Stimulated activated CD8-positive, alpha-beta memory T cell treated with anti-CD3 and anti-CD28 coated beads, Interleukin-4, amount 100 ng/mL, for 48 hours (primary cell): ENCODE measurements around the gene BCAP29.
"Not testable (repeated sequence)": the region's sequence is repeated elsewhere in the genome, so short reads cannot be mapped to it uniquely, and the experiment has no call there.

Source experiments
- DNase-seq: peaks from one replicate; pipeline ENCODE4 v3.0.0-alpha.2; 2020

BCAP29 gene

GRCh38 chr7:107628461-107629064, 48.5 kb downstream of the BCAP29 start:
- DNase-seq, result no peak

DNA sequence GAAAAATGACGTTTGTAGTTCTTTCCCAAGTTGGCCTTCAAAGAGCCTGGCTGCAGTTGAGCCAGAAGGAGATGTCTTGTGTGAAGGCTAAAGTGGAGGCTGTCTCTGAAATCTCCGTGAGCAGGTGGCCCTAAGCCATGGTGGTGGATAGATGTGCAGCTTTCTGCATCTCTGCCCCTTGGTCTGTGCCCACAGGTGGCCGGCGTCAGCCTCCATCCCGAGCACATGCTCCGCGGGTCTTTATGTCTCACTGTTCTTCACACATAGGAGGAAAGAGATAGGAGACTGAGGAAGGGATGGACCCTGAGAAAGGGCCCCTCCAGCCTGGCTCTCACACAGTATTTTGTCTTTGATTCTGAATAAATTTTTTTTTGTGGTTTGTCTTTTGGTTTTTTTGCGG, 50.3 kb downstream of the BCAP29 start:
- no peak for DNase-seq

DNA sequence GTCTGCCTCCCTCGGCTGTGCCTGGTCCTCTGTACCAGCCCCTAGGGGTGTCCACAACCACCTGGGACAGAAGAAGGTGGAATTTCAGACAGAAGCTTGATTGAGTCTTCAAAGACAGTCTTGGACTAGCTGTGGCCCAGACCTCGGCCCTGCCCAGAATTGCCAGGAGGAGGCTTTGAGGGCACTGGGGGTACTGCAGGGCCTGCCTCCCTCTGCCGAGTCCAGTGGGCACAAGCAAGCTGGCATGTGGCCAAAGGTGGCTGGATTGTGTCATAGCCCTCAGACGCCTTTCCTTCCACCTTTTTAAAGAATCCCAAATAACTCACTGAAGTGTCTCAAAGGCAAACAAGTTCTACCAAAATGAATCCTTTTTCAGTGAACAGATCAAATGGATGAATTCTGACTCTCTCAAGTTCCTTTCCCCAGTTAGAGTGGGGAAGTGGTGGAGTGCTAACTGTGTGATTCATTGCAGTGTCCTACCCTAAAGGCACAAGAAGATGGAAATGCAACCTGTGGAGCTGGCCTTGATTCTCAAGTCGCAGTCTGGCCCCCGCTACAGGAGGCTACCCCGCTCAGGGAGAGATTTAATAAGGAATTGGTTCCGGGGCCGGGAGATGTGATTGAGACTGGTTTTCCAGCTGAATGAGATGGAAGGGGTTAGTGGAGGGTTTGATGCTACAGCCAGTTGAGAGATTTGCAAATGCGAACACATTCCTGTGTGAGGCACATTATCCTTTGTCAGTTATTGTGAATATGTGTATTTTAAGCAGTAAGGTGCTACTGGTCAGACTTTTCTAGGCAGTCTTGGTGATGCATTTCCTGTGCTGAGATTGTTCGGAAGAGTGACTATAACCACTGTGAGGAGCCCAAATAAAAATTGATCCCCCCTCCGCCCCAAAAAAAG, 51.8 kb downstream of the BCAP29 start:
- no peak for DNase-seq

GRCh38 chr7:107632492-107632865, 52.4 kb downstream of the BCAP29 start:
- DNase-seq, result no peak

- no peak for DNase-seq
Observed at GRCh38 chr7:107638594-107638993, 58.5 kb downstream of the BCAP29 start.

- not testable (repeated sequence) for DNase-seq
Observed at GRCh38 chr7:107639070-107639469, 59.0 kb downstream of the BCAP29 start.

GRCh38 chr7:107641676-107642075, 61.6 kb downstream of the BCAP29 start:
- DNase-seq, result no peak

DNA sequence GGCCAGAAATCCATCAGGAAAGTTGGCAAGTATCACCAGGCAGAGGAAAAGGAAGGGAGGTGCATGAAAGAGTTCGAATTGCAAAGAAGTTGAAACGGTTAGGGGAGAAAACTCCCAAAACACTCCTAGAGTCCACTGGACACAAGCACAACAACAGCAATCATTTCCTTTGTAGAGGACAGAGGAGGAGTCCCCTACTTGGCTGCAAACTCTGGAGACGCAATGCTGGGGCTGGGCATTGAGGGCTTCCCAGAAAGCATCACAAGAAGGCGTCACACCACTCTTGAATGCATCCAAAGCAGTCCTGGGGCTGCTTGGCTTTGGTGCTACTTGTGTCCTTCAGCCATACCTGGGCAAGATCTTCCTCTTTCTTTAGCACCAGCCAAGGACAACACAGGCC, 62.5 kb downstream of the BCAP29 start:
- no peak for DNase-seq

DNA sequence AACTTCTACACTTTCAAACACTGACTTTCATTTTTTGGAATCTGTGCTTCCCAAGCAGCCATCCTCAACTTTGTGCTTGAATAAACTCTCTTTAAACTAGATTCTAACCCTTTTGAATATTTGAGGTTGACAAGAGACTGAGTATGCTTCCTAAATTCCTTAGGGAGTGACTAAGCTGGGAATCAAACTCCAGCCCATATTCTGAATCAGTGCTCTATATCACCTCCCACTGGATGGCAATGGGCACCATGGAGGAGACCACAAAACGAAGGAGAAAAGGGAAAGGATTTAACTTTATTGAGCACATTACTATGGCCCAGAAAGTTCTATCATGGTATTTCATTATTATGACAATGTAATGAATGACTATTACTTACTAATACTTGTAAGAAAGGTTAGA, 63.4 kb downstream of the BCAP29 start:
- DNase-seq, result no peak

DNA sequence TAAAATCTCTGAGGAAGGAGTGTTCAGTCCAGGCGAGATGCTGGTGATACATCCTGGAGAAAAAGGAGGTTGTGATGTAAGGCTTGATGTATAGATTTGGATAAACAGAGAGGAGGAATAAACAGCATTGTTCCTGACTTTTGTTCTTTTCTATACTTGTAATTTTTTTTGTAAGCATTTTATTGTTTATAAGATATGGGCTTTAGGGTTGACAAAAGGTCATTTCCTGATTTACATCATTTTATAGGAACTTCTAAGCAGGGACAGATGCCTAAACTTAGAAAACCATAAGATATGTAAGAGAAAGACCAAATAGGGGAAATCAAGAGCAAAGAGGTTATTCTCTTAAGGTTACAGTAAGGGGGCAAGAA, 63.9 kb downstream of the BCAP29 start:
- DNase-seq, result no peak

DNA sequence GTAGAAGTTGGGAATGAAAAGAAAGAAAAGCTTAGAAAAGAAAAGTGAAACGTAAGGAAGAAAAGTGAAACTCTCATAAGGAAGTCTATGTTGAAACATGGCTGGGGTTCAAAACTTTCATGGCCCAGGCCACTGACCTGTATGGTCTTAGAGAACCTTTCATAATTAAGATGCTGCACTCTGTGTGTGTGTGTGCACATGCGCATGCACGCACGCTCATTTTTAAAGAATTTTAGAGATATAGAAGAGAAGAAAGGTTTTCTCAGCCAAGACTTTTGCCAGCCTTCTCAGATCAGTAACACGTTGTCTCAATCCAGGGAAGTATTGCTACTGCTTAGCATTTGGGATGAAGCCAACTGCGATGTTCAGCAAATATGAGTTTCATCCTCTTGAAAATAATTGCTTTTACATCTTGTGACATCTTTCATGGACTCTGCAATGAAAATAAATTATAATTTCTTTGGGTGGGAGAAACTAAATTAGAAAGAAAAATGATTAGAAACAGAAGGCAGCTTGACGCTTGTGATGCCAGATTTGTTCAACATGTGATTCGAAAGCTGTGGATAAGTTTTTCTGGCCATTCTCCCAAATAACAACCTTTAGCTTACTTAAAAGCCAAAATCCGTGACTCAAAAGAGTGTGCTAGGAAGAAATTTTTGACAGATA, 64.4 kb downstream of the BCAP29 start:
- no peak for DNase-seq

GRCh38 chr7:107652642-107653041, 72.6 kb downstream of the BCAP29 start:
- no peak for DNase-seq

DNA sequence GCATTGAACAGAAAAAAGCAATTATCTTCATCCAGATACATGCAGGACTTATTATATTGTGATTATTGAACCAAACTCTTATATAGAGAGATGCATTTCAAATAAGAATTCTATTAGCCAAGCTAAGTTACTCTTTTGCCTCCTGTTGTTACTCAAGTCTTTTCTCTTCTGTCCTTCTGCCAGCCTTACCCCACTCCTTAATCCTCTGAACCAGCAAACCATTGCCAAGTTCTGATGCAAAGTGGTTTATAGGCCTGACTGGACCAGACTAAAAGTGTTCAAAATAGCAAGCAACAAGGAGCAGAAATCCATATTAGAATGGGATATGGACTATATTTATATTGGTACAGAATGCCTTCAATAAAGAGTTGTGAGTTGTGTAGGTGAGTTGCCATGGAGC, 78.4 kb downstream of the BCAP29 start:
- no peak for DNase-seq

DNA sequence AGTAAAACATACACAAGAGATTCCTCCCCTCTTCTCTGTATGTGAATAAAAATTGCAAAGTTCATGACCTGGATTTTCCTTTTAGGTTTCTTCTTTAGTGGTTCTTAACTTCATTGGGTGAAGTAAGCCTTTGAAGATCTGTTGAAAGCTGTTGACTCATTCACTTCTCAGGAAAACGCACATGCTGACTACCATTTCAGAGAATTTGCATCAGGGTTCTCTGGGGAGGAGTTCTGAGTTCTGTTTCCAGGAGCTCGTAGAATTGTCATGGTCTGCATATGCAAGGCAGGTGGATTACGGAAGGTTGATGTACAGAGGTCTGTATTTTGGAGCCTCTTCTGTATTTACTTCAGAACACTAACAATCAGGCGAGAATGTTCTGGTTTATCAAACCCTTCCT, 79.6 kb downstream of the BCAP29 start:
- peak; percentile 57 for DNase-seq

DNA sequence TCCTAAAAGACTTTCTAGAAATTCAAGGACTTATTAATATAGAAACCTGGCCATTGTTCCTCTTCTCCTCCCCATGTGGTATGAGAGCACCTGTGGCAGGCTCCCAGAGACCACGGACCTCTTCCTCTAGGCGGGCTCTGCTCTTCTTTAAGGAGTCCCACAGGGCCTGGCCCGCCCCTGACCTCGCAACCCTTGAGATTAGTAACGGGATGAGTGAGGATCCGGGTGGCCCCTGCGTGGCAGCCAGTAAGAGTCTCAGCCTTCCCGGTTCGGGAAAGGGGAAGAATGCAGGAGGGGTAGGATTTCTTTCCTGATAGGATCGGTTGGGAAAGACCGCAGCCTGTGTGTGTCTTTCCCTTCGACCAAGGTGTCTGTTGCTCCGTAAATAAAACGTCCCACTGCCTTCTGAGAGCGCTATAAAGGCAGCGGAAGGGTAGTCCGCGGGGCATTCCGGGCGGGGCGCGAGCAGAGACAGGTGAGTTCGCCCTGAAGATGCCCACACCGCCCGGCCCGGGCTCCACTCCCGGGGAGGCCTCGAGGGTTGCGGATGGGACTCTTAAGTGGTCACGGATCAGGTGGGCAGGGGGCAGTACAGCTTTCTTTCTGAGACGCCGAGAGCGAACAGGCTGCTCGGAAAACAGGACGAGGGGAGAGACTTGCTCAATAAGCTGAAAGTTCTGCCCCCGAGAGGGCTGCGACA, 80.5 kb downstream of the BCAP29 start, which contains the start of gene SLC26A4:
Gene SLC26A4 (plus strand): TSS at position 448 of the 700 bp plus-strand sequence. CDS start 814 bp downstream, outside the sequence.
- peak; percentile 75 for DNase-seq

GRCh38 chr7:107661081-107661864, 81.2 kb downstream of the BCAP29 start:
- peak; percentile 67 for DNase-seq

DNA sequence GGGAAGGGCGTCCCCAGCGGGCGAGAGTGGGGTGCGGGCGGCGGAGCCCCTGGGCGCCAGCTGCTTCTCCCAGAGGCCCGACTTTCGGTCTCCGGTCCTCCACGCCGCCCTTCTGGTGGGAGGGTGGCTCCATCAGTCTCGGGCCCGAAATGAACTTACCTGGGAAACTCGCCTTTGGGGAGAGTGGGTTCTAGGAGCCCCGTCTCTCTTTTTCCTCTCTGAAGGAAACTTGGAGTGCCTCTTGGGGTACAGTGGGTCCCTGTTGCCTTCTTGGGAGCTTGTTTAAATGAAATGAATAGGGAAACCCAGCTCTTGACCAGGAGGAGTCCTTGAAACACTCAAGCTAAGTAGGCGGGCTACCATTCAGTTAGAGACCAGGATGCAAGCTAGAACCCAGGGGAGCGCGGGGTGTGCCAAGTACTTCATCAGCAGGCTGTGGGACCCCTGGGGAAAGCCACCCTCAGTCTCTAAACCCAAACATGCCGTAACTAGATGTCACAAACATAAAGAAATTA, 81.9 kb downstream of the BCAP29 start:
- DNase-seq, result no peak

DNA sequence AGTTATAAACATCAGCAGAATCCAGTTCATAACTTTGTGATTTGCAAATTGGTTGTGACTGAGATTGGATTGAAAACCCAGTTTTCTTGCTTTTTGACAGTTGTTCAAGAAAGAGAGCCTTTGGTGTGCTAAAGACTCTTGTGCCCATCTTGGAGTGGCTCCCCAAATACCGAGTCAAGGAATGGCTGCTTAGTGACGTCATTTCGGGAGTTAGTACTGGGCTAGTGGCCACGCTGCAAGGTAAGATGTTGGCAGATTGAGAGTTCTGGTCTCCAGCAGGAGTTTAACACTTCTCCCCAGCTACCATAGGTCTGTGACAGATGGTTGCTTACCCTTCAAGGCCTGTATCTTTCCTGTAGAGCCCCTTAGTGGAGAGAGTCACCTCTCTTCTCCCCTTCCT, 83.2 kb downstream of the BCAP29 start:
- DNase-seq, result no peak

GRCh38 chr7:107666790-107667189, 86.7 kb downstream of the BCAP29 start:
- no peak for DNase-seq

DNA sequence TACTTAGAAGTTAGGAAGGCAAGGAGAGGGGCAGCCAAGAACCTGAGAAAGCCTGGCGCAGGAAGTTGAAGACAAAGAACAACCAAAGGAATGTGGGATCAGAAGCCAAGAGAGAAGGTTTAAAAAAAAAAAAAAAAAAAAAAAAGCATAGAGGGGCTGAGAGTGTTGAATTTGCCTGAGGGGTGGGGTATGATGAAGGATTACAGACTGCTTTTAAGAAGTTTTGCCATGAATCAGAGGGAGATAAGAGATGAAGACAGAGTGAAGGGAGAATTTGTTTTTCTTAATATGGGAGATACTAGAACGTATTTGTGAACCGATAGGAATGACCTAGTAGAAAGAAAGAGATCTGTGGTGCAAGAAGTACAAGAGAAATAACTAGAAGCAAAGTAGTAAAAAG, 87.3 kb downstream of the BCAP29 start:
- DNase-seq, result no peak

DNA sequence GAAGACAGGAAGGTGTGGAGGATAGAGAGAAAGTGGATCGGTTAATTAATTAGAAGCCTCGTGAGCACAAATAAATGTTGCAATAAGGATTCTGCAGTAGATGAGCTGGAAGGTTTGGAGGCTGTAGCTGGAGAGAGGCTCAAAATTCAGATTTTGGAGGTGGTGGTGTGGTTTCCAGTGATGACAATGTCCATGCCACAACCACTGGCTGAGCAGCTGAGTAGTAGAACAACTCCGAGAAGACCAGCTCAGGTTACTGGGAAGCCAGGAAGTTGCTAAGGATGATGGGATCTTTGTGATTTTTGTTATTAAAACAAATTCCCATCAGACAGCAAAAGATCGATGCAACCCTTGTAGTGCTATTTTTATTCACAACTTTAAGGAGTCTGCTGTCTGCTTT, 88.2 kb downstream of the BCAP29 start:
- no peak for DNase-seq
